ENCODE data around the gene C10orf53. TPM values are rescaled to one million over a fixed set of nuclear protein-coding genes. Genes with fewer than 3 reads are reported as not detected.

The C10orf53 gene
- total RNA-seq, 1 donor from 2014 or later: not detected

DNA sequence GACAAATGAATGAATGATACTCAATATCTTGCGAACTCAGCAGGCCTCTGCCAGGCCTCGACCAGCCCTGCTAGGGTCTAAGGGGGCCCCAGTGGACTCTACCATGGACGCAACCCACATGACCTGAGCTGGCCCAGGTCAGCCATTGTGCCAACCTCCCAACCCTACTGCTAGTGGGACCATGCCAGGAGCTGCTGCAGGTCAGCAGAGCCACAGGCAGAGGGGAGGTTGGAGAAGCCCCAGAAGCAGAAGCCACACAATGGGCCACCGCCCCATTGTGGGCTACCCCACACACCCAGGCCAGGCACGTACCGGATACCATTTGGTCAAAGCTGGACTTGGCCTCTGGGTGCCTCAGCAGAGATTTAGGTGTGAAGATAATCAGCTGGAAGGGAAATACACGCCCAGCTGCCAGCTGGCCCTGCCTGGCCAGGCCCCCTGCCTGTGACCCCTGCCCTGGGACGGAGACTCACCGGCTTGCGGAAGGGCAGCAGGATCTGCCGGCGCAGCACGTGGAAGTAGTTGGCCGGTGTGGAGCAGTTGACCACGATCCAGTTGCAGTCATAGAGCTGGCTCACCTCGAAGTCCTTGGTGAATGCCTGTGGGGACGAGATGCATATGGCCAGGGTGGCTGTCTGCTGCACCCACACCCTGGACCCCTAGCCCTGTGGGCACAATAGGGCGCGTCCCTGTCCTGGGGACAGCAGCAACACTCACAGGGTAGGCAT is 58.2 kb downstream of the C10orf53 start:
- no peak for DNase-seq

DNA sequence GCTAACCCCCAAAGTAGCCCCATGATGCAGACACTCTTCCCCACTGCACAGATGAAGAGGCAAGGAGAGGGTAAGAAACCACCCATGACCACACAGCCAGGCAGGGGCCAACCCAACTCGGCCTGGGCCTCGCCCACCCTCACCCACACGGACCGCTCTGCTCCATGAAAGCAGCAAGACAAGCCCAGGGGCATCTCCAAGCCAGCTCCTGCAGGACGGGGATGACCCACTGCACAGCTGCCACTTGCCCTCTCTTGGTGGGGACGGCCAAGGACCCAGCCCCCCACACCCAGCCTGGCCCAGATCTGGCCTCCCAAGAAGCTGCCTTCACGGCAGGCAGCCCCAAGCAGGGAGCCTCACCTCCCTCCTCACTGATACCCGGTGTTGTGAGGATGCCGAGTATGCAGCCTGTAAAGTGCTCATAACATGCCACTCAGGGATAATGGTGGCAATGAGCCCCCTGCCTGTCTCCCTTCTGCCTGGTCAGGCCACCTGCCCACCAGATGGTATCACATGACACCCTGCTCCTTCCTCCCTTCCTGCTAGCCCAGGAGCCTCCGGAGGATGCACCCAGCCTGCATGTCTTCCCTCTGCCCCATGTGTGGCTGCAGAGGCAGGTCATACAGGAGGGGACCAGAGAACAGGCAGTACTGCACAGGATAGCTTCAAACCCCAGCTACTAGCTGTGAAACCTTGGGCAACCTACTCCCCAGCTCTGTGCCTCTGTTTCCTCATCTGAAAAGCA is 59.3 kb downstream of the C10orf53 start:
- DNase-seq: no peak

DNA sequence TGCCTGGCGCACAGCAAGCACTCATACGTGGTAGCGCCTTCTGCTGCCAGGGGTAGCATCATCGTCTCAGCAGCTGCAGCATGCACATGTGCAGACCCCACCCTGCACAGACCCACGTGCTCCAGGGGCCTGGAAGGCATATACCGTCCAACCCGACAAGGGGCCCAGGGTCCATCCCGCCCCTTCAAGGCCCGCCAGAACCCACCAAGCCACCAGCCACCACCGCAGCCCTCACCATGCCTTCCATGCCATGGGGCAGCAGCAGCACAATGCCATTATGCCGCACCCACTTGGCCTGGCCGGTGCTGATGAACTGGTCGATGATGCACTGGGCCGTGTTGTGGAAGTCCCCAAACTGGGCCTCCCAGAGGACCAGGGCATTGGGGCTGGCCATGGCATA is 60.0 kb downstream of the C10orf53 start:
- no peak for DNase-seq

DNA sequence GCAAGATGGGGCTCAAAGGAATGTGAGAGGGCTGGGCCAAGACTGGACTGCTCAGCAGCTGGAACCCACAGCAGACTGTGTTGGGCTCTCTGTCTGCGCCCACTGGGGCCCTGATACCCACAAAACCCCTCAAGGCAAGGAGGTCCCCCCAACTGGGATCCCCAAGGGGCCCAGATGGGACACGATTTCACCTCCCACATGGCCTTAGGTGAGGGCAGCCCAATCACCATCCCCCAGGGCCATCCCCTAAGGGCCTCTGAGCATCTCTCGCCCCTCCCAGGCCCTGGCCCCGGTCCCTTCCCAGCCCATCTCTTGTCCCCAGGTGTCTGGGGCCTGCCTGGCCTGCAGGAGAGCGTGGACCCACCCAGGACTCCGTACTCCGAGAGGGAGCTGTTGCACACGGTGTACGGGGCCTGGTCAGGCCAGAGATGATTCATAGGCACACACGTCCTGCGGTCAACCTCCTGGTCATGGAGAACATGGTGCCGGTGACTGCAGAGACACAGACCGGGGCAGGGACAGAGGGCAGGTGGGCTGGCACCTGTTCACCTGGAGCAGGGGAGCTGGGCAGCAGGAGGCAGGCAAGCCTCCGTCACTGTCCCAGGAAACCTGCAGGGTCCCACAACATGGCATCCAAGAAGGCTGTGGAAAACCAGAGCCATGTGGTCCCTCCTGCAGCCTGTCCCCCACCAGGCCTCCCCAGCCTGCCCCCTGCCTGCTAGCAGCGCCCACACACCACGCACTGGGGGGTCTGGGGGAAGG is 61.1 kb downstream of the C10orf53 start:
- no peak for DNase-seq

DNA sequence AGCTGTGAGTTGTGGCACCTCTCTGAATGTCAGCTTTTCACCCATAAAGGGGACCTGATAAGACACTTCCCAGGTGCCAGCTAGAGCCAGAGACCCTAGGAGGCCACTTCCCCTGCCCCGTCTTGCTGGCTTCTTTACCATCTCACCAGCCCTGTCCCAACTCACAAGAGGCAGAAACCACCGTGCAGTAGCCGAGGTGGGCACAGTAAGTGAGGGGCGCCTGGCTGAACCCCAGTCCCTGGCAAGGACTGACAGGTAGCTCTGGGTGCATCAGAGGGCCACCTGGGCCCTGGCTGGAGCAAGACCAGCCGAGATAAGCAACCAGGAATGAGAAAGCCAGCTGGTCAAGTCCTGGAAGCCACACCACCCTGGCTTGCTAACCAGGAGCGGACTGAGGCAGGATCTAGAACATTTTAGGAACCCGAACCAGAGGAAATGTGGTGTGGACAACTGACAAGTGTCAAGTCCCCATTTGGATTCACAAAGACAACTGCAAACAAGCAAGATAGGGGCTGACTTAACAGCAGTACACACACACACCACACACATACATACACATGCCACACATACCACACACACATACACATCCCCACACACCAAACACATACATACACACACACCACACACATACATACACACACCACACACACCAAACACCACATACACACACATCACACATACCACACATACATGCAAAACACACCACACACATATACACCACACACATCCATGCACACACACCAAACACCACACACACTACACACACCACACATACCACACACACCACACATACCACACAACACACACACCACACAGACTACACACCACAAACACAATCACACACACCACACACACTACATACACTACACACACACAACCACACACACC is 61.9 kb downstream of the C10orf53 start:
- no peak for DNase-seq

DNA sequence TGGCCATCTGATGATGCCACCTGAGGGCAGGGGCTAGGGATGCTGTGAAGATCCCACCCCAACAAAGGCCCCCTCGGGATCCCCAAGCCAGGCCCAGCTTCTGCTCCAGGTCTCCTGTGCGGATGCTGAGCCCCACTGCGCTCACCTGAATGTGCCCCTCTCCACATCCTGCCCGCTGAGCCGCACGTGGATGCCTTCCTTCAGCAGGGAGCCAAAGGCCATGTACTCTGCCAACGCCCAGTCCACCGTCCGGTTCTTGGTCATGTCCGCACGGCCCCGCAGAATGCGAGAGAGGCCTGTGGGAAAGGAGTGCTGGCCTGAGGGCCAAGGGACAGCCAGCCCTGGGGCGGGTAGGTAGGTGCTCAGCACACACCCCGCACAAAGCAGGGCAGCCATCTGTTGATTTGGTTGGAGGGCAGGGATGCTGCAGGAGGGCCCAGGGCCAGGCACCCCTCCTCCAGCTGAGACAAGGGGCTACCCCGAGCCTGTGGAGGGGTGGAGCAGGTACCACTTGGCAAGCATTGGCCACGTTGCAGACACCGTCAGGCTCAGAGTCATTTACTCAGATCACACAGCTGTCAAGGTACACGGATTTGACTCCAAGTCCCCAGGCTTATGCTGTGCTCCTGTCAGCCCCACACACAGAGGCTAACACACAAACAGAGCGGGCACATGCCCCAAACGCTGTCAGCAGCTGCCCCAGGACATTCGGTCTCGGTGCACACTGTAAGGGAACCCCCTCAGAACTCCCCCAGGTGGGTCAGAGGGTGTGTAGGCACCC is 63.4 kb downstream of the C10orf53 start:
- DNase-seq: no peak

DNA sequence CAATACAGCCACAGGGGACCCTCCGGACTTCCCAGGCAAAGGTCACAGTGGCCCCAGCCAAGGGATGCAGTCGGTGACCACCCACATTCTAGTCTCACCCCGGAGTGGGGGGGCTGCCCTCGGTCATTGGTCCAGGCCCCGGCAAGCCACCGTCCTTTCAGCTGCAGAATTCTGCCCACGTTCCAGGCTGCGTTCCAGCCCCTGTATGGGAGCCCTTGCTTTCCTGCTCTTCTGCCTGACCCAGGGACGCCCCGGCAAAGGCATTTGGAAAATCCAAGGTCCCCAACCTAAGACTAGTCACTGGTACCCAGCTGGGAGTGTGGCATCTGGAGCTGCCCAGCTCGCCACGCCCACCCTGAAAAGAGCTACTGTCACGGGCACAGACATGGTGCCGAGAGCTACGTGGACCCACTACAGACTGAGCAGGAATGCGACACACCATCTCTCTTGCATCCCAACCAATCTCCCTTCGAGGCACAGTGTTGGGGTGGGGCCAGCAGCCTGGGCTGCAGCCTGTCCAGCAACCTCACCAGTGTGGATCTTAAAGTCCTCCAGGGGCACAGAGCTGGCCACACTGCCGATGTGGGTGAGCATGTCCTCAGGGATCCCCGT is 64.1 kb downstream of the C10orf53 start:
- DNase-seq: no peak

DNA sequence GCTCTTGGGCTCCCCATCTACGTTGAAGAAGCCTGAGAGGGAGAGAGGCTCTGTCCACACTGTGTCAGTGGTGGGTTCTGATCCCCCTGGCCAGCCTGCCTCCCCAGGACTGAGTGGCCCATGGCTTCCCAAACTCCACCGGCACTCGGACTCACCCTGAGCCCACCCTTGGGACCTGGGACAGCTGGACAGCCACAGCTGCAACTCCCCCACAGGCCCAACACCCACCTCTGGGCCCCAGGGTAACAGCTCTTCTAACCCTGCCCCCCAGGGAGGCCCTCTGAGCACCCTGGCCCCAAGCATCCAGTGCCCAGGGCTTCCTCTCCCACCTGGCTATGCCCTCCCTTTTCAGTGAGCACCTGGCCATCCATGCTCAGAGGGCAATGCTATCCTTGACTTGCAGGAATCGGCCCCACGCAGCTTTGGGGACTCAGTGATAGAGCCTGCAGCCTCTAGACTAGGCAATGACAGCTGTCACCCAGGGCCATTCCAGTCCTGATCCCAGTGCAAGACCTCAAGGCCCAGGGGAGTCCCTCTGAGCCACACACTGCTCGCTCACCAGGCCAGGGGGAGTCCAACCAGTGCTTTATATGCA is 64.7 kb downstream of the C10orf53 start:
- no peak for DNase-seq

DNA sequence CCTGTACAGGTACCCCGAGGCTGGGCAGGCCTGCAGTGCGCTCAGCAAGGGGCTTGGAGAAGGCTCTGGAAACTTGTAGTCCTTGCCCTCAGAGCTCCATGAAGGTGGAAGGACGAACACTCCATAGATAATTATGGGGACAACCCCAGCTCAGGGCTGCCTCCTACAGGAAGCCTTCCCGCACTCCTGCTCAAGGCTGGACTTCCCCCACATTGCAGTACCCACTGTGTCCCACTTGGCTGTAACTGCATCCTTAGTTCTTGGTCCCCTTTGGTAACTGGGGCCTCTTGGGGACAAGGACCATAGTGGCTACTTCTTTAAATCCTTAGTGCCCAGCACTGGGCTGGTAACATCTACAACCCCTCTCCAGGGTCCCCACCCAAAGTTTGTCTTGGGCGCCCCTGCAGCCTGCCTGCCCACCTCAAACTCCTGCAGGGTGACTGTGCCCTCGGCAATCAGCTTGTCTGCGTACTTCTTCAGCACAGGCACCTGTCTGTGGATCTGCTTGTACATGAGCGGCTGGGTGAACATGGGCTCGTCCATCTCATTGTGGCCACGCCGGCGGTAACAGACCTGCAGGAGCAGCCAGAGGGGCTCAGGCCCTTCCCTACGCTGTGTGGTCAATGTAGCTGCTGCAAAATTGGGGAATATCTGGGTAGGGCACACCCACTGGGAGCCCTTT is 65.6 kb downstream of the C10orf53 start:
- DNase-seq: no peak

DNA sequence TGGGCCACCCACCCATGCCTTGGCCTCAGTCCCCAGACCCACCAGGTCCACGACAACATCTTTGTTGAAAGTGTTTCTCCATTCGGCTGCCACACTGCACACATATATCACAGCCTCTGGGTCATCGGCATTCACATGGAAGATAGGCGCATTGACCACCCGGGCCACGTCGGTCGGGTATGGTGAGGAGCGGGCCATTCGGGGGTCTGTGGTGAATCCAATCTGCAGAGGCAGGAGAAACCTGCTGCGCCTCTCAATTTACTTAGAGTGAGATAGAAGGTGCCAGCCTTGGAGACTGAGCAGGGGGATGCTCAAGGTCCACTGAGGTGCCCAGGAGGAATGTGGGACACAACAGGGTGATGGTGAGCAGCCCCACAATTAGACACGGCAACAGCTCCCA is 66.3 kb downstream of the C10orf53 start:
- DNase-seq: no peak

DNA sequence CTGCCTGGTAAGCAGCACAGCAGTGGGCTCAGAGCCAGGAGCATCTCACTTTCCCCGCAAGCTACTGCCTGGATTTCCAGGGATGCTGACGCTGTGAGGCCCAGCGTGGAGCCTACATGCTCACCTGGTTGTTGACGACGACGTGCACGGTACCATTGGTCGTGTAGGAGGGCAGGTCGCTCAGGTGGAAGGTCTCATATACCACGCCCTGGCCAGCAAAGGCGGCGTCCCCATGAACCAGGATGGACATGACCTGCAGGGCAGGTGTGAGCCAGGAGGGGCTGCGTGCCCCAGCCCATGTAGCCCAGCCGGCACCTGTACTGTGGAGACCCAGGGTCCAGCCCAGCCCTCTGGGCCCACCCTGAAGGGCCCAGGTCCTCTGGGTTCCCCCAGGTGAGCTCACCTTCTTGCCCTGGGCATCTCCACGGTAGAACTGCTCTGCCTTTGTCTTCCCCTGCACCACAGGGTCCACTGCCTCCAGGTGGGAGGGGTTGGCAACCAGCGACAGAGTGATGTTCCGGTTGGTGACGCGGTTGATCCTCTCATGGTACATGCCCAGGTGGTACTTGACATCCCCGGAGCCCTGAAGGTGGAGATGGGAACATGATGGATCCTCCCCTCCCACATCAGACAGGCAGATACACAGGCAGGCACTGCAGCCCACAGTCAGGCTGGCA is 67.3 kb downstream of the C10orf53 start:
- DNase-seq: no peak

Other genes starting within 250 kb of the C10orf53 start
- gene ERCC6, start 140.5 kb upstream of the C10orf53 start, total RNA-seq: 28.5 TPM
- gene SLC18A3, start 69.3 kb upstream of the C10orf53 start, total RNA-seq: not detected
- 0.62 TPM for gene CHAT, start 65.6 kb upstream of the C10orf53 start, total RNA-seq
- gene OGDHL, start 82.7 kb downstream of the C10orf53 start, total RNA-seq: 4.2 TPM

Measured in occipital lobe (tissue), 2 donors.